Effector CD4-positive, alpha-beta T cell (primary cell): ENCODE results near the gene UGT1A3.

Source experiments
- DNase-seq: peaks from one replicate; pipeline ENCODE4 v3.0.0-alpha.2; 2020

UGT1A3 gene

GRCh38 chr2:233760043-233760442 is 31.2 kb downstream of the UGT1A3 start, which contains the start of gene UGT1A1:
Gene UGT1A1 (plus strand): TSS chr2:233760270. CDS start chr2:233760288, 18 bp downstream.
- DNase-seq: no peak

- no peak for DNase-seq
Measured at GRCh38 chr2:233761040-233761769, 32.4 kb downstream of the UGT1A3 start.

- no peak for DNase-seq
Measured at GRCh38 chr2:233764264-233764663, 35.4 kb downstream of the UGT1A3 start.

GRCh38 chr2:233764761-233765160 is 35.9 kb downstream of the UGT1A3 start:
- DNase-seq: no peak

GRCh38 chr2:233766416-233766815 is 37.6 kb downstream of the UGT1A3 start:
- no peak for DNase-seq

- no peak for DNase-seq
Measured at GRCh38 chr2:233768076-233768475, 39.2 kb downstream of the UGT1A3 start.

GRCh38 chr2:233769260-233769659 is 40.4 kb downstream of the UGT1A3 start:
- DNase-seq: no peak

- no peak for DNase-seq
Measured at GRCh38 chr2:233772153-233772552, 43.3 kb downstream of the UGT1A3 start.

GRCh38 chr2:233772583-233772982 is 43.7 kb downstream of the UGT1A3 start:
- no peak for DNase-seq

- no peak for DNase-seq
Measured at GRCh38 chr2:233773854-233774253, 45.0 kb downstream of the UGT1A3 start.

GRCh38 chr2:233775414-233775813 is 46.6 kb downstream of the UGT1A3 start:
- no peak for DNase-seq

GRCh38 chr2:233778030-233778429 is 49.2 kb downstream of the UGT1A3 start, which contains the start of gene MROH2A:
Gene MROH2A (plus strand): TSS chr2:233778330. CDS start chr2:233779359, 1,029 bp downstream.
- DNase-seq: no peak

GRCh38 chr2:233779722-233780121 is 50.9 kb downstream of the UGT1A3 start:
- DNase-seq: no peak

- DNase-seq: no peak
Measured at GRCh38 chr2:233780771-233781170, 51.9 kb downstream of the UGT1A3 start.

GRCh38 chr2:233789554-233789953 is 60.7 kb downstream of the UGT1A3 start:
- DNase-seq: no peak

- DNase-seq: no peak
Measured at GRCh38 chr2:233791151-233791882, 62.5 kb downstream of the UGT1A3 start.

GRCh38 chr2:233791883-233792329 is 63.1 kb downstream of the UGT1A3 start:
- DNase-seq: no peak

- DNase-seq: no peak
Measured at GRCh38 chr2:233792720-233793119, 63.9 kb downstream of the UGT1A3 start.

- no peak for DNase-seq
Measured at GRCh38 chr2:233793465-233794127, 64.8 kb downstream of the UGT1A3 start.

- no peak for DNase-seq
Measured at GRCh38 chr2:233794128-233794658, 65.4 kb downstream of the UGT1A3 start.

GRCh38 chr2:233795735-233796171 is 66.9 kb downstream of the UGT1A3 start:
- DNase-seq: no peak

GRCh38 chr2:233796254-233796653 is 67.4 kb downstream of the UGT1A3 start:
- no peak for DNase-seq
